K562 (cell line): ENCODE data around the gene DBP. TPM values are rescaled to one million over a fixed set of nuclear protein-coding genes. Genes with fewer than 3 reads are reported as not detected.

Experiments
- ATAC-seq: fragments of 200-7000 bp; cut with Tn5 transposase; 3 replicates; pipeline ENCODE4 v1.9.1; 2020; ENCODE audit warnings: moderate library complexity
- BruUV-seq: library from RNA; stranded (reverse); fragments of 400-500 nt; replicated peaks from 2 replicates; lab custom pipeline; 2021; lab: Mats Ljungman, UMichigan
- CTCF ChIA-PET: fragments of 300-600 bp; formaldehyde crosslinking; extraction: SDS; loops from one replicate; lab custom pipeline; 2021; ENCODE audit warnings: low intra/inter-chr PET ratio; lab: Yijun Ruan, JAX
- POLR2A ChIA-PET: fragments of 300-600, 350-650 bp; sonication (Branson Sonifier 250); formaldehyde crosslinking; extraction: SDS; loops from one replicate; lab custom pipeline; 2021; ENCODE audit warnings: antibody characterized with exemption, inconsistent platforms; lab: Yijun Ruan, JAX
- DNase-seq, 4 experiments: peaks; one replicate each; pipeline versions ENCODE4 v3.0.0 to v3.0.0-alpha.2; 2011 to 2018; ENCODE audit warnings: low spot score in 3 of 4, mixed read lengths in 3 of 4; ENCODE audit errors: extremely low read depth in 1 of 4
- FAIRE-seq: peaks from 2 replicates; lab custom pipeline; 2011; peaks lifted over from hg19 to GRCh38; lab: Jason Lieb, UNC
- H2AFZ ChIP-seq: 2 replicates; pipeline ENCODE4 v1.6.0; 2011; ENCODE audit warnings: low read depth, low read length, control low read depth, inconsistent platforms
- H3K27ac ChIP-seq: fragments of 200-600 bp; 3 replicates; pipeline ENCODE4 v1.8.0; 2011; ENCODE audit warnings: low read depth, mild to moderate bottlenecking, control low read depth, inconsistent platforms, low read length, moderate library complexity, mixed read lengths; ENCODE audit errors: extremely low read depth
- H3K27me3 ChIP-seq, 2 experiments: fragments of 300-600 bp in 1 of 2; 2 replicates in 1 of 2; 3 replicates in 1 of 2; pipeline versions ENCODE4 v1.6.0 to v1.8.0; 2011; ENCODE audit warnings: inconsistent platforms in 2 of 2, low read length in 2 of 2, mild to moderate bottlenecking in 1 of 2, mixed read lengths in 1 of 2, moderate library complexity in 1 of 2; ENCODE audit not compliant: control insufficient read depth in 2 of 2, insufficient read depth in 2 of 2
- H3K36me3 ChIP-seq: fragments of 300-600 bp; 3 replicates; pipeline ENCODE4 v1.8.0; 2011; ENCODE audit warnings: mild to moderate bottlenecking, low read length, inconsistent platforms; ENCODE audit not compliant: control insufficient read depth, insufficient read depth
- H3K4me1 ChIP-seq, 2 experiments: fragments of 200-600 bp in 1 of 2; replicated peaks in 1 of 2; 2 replicates in 1 of 2; 3 replicates in 1 of 2; pipeline versions ENCODE4 v1.5.1 to v1.8.0; 2011; ENCODE audit warnings: inconsistent platforms in 2 of 2, low read length in 2 of 2, mild to moderate bottlenecking in 1 of 2, mixed read lengths in 1 of 2, moderate library complexity in 1 of 2; ENCODE audit not compliant: control insufficient read depth in 2 of 2, insufficient read depth in 2 of 2
- H3K4me2 ChIP-seq: 2 replicates; pipeline ENCODE4 v1.6.1; 2011; ENCODE audit warnings: low read length, control low read depth, inconsistent platforms, mixed read lengths; ENCODE audit not compliant: insufficient read depth
- H3K4me3 ChIP-seq: fragments of 200-600 bp; sonication (generic), shearing (Covaris generic); 2 replicates; pipeline ENCODE4 v1.5.1; 2016; ENCODE audit warnings: control low read depth, inconsistent platforms
- H3K79me2 ChIP-seq: fragments of 200-600 bp; 3 replicates; pipeline ENCODE4 v1.8.0; 2011; ENCODE audit warnings: low read length, inconsistent platforms; ENCODE audit not compliant: control insufficient read depth, insufficient read depth
- H3K9ac ChIP-seq, 2 experiments: 2 replicates each; pipeline versions ENCODE4 v1.6.0 to v1.6.1; 2011; ENCODE audit warnings: low read depth in 2 of 2, low read length in 2 of 2, control low read depth in 1 of 2, inconsistent platforms in 1 of 2, mild to moderate bottlenecking in 1 of 2, mixed read lengths in 1 of 2; ENCODE audit not compliant: insufficient read depth in 1 of 2
- H3K9me1 ChIP-seq: one replicate; pipeline ENCODE4 v1.6.0; 2011; ENCODE audit warnings: inconsistent platforms, mild to moderate bottlenecking, low read length, moderate library complexity; ENCODE audit not compliant: control insufficient read depth, insufficient read depth
- H3K9me3 ChIP-seq: replicated peaks from 2 replicates; pipeline ENCODE4 v1.5.1; 2011; ENCODE audit warnings: low read depth, low read length, inconsistent platforms; ENCODE audit not compliant: control insufficient read depth, insufficient read depth
- H4K20me1 ChIP-seq: replicated peaks from 2 replicates; pipeline ENCODE4 v1.6.1; 2011; ENCODE audit warnings: low read length, inconsistent platforms, mixed read lengths; ENCODE audit not compliant: control insufficient read depth, insufficient read depth
- CEBPG ChIP-seq, 3 experiments: fragments of 200-800 bp in 1 of 3; sonication (Bioruptor generic) in 1 of 3; sonication (generic) in 1 of 3; formaldehyde crosslinking in 1 of 3; IDR thresholded peaks in 2 of 3; conservative IDR thresholded peaks in 1 of 3; 2 replicates each; pipeline versions ENCODE4 v1.6.1 to v1.8.0; 2016 to 2022; ENCODE audit warnings: missing compliant biosample characterization in 2 of 3, missing genetic modification characterization in 2 of 3, mild to moderate bottlenecking in 1 of 3, missing genetic modification reagents in 1 of 3
- CREB1 ChIP-seq, 2 experiments: sonication (generic) in 1 of 2; formaldehyde crosslinking in 1 of 2; IDR thresholded peaks; 2 replicates each; pipeline versions ENCODE4 v1.6.1 to v1.8.0; 2012 to 2022; ENCODE audit warnings: inconsistent platforms in 1 of 2, mild to moderate bottlenecking in 1 of 2, missing genetic modification reagents in 1 of 2, moderate library complexity in 1 of 2
- CSDE1 ChIP-seq, 2 experiments: fragments of 450-650 bp; IDR thresholded peaks; 2 replicates each; pipeline ENCODE4 v1.6.1; 2016; ENCODE audit warnings: mild to moderate bottlenecking in 1 of 2
- ETV6 ChIP-seq, 3 experiments: fragments of 150-350 bp in 1 of 3; sonication (generic) in 1 of 3; formaldehyde crosslinking in 1 of 3; IDR thresholded peaks; 2 replicates each; pipeline versions ENCODE4 v1.6.1 to v1.8.0; 2014 to 2022; ENCODE audit warnings: borderline replicate concordance in 2 of 3, low read depth in 2 of 3, antibody characterized with exemption in 1 of 3, low read length in 1 of 3, mild to moderate bottlenecking in 1 of 3, missing genetic modification reagents in 1 of 3
- HLTF ChIP-seq: fragments of 450-650 bp; IDR thresholded peaks from 2 replicates; pipeline ENCODE4 v1.6.1; 2016
- KDM1A ChIP-seq, 2 experiments: fragments of 450-650 bp; IDR thresholded peaks; 2 replicates each; pipeline ENCODE4 v1.6.1; 2016; ENCODE audit warnings: mild to moderate bottlenecking in 2 of 2
- MYBL2 ChIP-seq, 2 experiments: fragments of 450-650 bp in 1 of 2; sonication (generic) in 1 of 2; formaldehyde crosslinking in 1 of 2; IDR thresholded peaks; 2 replicates each; pipeline versions ENCODE4 v1.6.1 to v1.8.1; 2017 to 2022; ENCODE audit warnings: borderline replicate concordance in 1 of 2, inconsistent platforms in 1 of 2, low read depth in 1 of 2, mild to moderate bottlenecking in 1 of 2, missing genetic modification reagents in 1 of 2, moderate library complexity in 1 of 2
- PURB ChIP-seq: sonication (generic); formaldehyde crosslinking; IDR thresholded peaks from 2 replicates; pipeline ENCODE4 v1.9.0; 2021; ENCODE audit warnings: low read depth, mild to moderate bottlenecking, missing genetic modification reagents
- SMAD4 ChIP-seq: fragments of 250-450 bp; sonication (Bioruptor Pico); conservative IDR thresholded peaks from 2 replicates; pipeline ENCODE4 v1.8.0; 2021; ENCODE audit warnings: inconsistent platforms, mild to moderate bottlenecking, moderate library complexity
- SMARCA5 ChIP-seq: fragments of 450-650 bp; IDR thresholded peaks from 2 replicates; pipeline ENCODE4 v1.6.1; 2016
- SUPT5H ChIP-seq: fragments of 450-650 bp; IDR thresholded peaks from 2 replicates; pipeline ENCODE4 v1.6.1; 2016
- ZNF121 ChIP-seq: sonication (generic); formaldehyde crosslinking; conservative IDR thresholded peaks from 2 replicates; pipeline ENCODE4 v1.8.0; 2022; ENCODE audit warnings: missing genetic modification reagents
- ZNF140 ChIP-seq: fragments of 250-450 bp; sonication (Bioruptor Pico); IDR thresholded peaks from 2 replicates; pipeline ENCODE4 v1.8.0; 2021; ENCODE audit warnings: moderate library complexity, mild to moderate bottlenecking, inconsistent platforms
- ZNF165 ChIP-seq: fragments of 250-450 bp; sonication (Bioruptor Pico); IDR thresholded peaks from 2 replicates; pipeline ENCODE4 v1.4.0; 2020; ENCODE audit warnings: borderline replicate concordance
- ZNF695 ChIP-seq: fragments of 450-650 bp; formaldehyde crosslinking; IDR thresholded peaks from 2 replicates; pipeline ENCODE4 v1.4.0; 2020; ENCODE audit warnings: mild to moderate bottlenecking, moderate library complexity
- WGBS: fragments of 100-300 bp; shearing (Covaris generic); methylation state at CpG from one replicate; pipeline ENCODE4 v1.1.6; 2016; ENCODE audit warnings: low coverage, mixed read lengths; ENCODE audit not compliant: insufficient coverage; ENCODE audit errors: missing lambda C conversion rate; 5-methylcytosine and 5-hydroxymethylcytosine counted together
- in situ Hi-C: fragments of 300-500 bp; cut with MboI; formaldehyde crosslinking; loops from 4 replicates; pipeline ENCODE4 v1.15.0; 2018; ENCODE audit warnings: inconsistent platforms, mixed read lengths
- intact Hi-C: fragments of 100-400 bp; cut with micrococcal nuclease; formaldehyde crosslinking; loops from 2 replicates; pipeline ENCODE4 v1.14.2; 2022
- polyA plus RNA-seq, 8 experiments: library from polyadenylated mRNA; depleted of rRNA in 4 of 8; stranded (reverse) in 5 of 8; unstranded in 3 of 8; fragments of >200 nt; fragmentation: Nextera tagmentation in 2 of 8; fragmentation: Illumina TruSeq in 1 of 8; extraction: Ambion mirVana in 2 of 8; extraction: Trizol in 1 of 8; gene quantifications; 2 replicates each; pipeline versions ENCODE4 v1.2.1 to v1.2.3, GENCODE V29; 2011 to 2014; ENCODE audit warnings: inconsistent platforms in 1 of 8, missing spikeins in 1 of 8
- total RNA-seq, 7 experiments: library from RNA; depleted of rRNA in 6 of 7; stranded (reverse); fragments of >200 nt in 6 of 7; fragmentation: Illumina TruSeq in 2 of 7; extraction: Trizol in 2 of 7; gene quantifications; 2 replicates each; pipeline versions ENCODE4 v1.2.1 to v1.2.3, GENCODE V29; 2011 to 2021; ENCODE audit warnings: low replicate concordance in 1 of 7
- TF ChIP-seq, protein P1 (sequence below): sonication (generic); formaldehyde crosslinking; IDR thresholded peaks from 2 replicates; pipeline ENCODE4 v1.8.1; 2023; ENCODE audit warnings: mild to moderate bottlenecking, missing genetic modification reagents

The DBP gene
- total and polyA plus RNA-seq, 9 of the 15 experiments (the other 6 are each of a cell fraction or from before 2014, with no cell fraction given) = 0.25 to 5.5 (median 1.8) TPM

DNA sequence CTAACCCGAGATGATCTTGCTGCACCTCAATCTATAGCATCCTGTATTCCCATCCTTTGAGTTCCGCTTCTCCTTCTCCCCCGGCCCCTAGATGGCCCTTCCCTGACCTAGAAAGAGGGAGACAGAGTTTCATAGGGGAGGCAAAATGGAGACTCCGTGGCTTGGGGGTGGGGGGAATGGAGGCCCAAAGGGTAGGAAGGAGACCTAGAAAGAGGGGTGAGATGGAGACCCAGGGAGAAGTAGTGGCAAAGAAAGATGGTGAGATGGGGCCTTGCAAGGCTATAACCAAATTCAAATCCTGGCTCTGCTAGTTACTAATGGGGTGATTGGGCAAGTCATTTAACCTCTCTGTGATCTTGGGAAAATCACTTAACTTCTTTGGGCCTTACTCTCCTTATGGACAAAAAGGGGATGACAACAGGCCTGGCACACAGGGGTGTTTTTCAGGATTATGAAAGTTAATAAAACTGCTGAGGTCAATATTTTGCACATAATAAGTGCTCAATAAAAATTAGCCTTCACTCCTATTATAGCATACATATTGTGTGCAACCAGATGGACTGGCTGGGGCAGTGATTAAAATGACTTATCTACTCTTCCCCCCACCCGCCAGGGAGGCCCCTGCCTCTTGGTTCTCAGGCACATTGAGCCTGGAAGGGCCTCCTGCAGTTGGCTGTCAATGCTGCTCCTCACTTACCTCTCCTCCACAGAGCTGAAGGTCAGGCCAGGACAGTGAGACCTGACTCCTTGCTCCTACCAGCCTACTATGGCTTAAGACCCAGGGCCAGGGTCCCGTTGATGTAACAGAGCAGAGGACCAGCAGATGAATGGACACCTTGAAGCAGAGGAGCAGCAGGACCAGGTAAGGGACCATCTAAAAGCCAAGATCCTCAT lies 17.2 kb downstream of the DBP start (continued):
- TF ChIP-seq ETV6 (IDR thresholded peaks at IDR 0.05; ENCODE audit: borderline replicate concordance in 1 of 2, low read depth in 2 of 2, low read length in 1 of 2) (no peak), ETV6 (CRISPR knock-in tag; IDR thresholded peaks at IDR 0.05; ENCODE audit: borderline replicate concordance) (no peak), CSDE1 (IDR thresholded peaks at IDR 0.05) (no peak), PURB (no peak), ZNF121 (CRISPR knock-in tag) (no peak)

DNA sequence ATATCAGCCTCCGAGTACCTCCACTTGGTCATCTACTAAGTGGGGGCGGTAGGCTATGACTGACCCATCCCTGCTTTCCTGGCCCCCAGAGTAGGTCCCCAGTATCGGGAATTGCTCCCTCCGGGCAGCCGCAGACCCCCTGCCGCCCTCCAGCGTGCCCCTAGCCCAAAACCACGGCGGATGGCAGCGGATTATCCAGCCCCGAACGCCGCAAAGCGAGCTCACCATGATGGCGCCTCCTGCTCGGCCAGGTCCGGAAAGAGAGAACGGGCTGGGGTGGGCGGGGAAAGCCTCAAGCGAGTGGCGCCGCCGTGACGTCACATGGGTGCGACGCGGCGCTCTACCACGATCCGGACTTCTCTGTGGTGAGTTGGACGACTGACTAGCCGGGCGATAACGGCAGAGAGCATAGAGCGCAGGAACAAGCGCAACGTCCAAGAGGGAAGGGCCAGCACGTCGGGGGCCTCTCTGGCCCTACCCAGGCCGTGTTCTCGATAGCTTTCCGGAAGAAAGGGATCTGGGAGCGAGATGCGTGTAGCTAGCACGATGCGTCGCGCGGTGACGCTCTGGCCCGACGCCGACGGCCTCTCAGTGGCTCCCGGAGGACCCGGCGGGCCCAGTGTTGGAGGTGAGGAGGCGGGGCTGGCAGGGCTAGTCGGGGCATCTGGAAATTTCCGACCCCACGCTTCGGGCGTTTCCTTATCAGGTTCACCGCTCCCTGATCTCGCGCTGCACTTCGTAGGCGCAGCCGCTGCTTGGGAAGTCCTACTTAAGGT lies 18.1 kb downstream of the DBP start, which contains the start of the genes RPL18 and SPHK2:
Gene RPL18 (minus strand): TSS at position 263 of the 776 bp plus-strand sequence. CDS start 35 bp downstream, at position 228.
Gene SPHK2 (plus strand): TSS at position 591 of the 776 bp plus-strand sequence. CDS start 1,009 bp downstream, outside the sequence.
- BruUV-seq = no TSS peak
- Histone ChIP-seq H3K27me3 (no peaks in the 10 kb centered on the region), H4K20me1 (peaks cover 37% of the 10 kb centered on the region), H3K36me3 (peaks cover 38% of the 10 kb centered on the region; the same call in 2 of the 3 replicates), H3K9me1 (peaks cover 11% of the 10 kb centered on the region), H3K27ac (peak within 1 kb of the TSS; percentile 78), H2AFZ (peak within 1 kb of the TSS; percentile 80), H3K79me2 (peaks cover 44% of the 10 kb centered on the region), H3K9ac (peak within 1 kb of the TSS; percentile 94 to 95), H3K4me3 (peak within 1 kb of the TSS; percentile 64), H3K9me3 (no peaks in the 10 kb centered on the region), H3K4me2 (peak within 1 kb of the TSS; percentile 94), H3K4me1 (peaks cover 36 to 58% of the 10 kb centered on the region in 2 experiments; a peak in 4 of 5 replicates)
- ATAC-seq (peak; percentile 84), DNase-seq (peak; percentile 91 to 99 (median 94)), FAIRE-seq (peak; percentile 98)
- in situ Hi-C loops = no loop called here
- WGBS = under 1% methylated on average over 47 of the region's 69 CpGs
- POLR2A ChIA-PET = interaction anchor here (0.5 to 4.7 kb wide), 28 partner anchors 9 to 1127 kb away, joined by 3 to 85 read pairs (median 4); partner anchors contain the start of genes DBP and SPACA4
- intact Hi-C loops = loop anchor here (1.0 kb wide), 1 partner anchor 18 kb away; the partner anchor contains the start of gene DBP
- CTCF ChIA-PET = no interaction called here
- TF ChIP-seq KDM1A (IDR thresholded peaks at IDR 0.05) (no peak), ZNF695 (no peak), ZNF140 (CRISPR knock-in tag) (no peak), CEBPG (CRISPR knock-in tag; IDR thresholded peaks at IDR 0.05) (no peak; the same call in 1 of the 2 replicates), CEBPG (tag; conservative IDR thresholded peaks at IDR 0.05 in 1 of 2, IDR thresholded peaks at IDR 0.05 in 1 of 2) (no peak), HLTF (0 out of 2 replicates have a peak, but pooled peaks have one; percentile 85), SMAD4 (peak; percentile 83), MYBL2 (IDR thresholded peaks at IDR 0.05; ENCODE audit: low read depth) (no peak), MYBL2 (CRISPR knock-in tag; IDR thresholded peaks at IDR 0.05; ENCODE audit: borderline replicate concordance) (no peak), CREB1 (IDR thresholded peaks at IDR 0.05) (peak; percentile 97), CREB1 (CRISPR knock-in tag; IDR thresholded peaks at IDR 0.05) (peak; percentile 100), SMARCA5 (no peak), SUPT5H (peak; percentile 99), ZNF165 (CRISPR knock-in tag) (no peak)
- TF ChIP-seq, protein P1, sequence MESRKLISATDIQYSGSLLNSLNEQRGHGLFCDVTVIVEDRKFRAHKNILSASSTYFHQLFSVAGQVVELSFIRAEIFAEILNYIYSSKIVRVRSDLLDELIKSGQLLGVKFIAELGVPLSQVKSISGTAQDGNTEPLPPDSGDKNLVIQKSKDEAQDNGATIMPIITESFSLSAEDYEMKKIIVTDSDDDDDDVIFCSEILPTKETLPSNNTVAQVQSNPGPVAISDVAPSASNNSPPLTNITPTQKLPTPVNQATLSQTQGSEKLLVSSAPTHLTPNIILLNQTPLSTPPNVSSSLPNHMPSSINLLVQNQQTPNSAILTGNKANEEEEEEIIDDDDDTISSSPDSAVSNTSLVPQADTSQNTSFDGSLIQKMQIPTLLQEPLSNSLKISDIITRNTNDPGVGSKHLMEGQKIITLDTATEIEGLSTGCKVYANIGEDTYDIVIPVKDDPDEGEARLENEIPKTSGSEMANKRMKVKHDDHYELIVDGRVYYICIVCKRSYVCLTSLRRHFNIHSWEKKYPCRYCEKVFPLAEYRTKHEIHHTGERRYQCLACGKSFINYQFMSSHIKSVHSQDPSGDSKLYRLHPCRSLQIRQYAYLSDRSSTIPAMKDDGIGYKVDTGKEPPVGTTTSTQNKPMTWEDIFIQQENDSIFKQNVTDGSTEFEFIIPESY (CRISPR knock-in tag) = peak; percentile 90; the same call in 1 of the 2 replicates
